Activated T-helper 1 cell treated with Interleukin-2 at 50 U/mL for 16 hours (primary cell): Measurements from ENCODE around the gene DUS1L.

Experiments
- DNase-seq: peaks from one replicate; pipeline ENCODE4 v3.0.0-alpha.2; 2020; ENCODE audit warnings: low read depth

Gene DUS1L

DNA sequence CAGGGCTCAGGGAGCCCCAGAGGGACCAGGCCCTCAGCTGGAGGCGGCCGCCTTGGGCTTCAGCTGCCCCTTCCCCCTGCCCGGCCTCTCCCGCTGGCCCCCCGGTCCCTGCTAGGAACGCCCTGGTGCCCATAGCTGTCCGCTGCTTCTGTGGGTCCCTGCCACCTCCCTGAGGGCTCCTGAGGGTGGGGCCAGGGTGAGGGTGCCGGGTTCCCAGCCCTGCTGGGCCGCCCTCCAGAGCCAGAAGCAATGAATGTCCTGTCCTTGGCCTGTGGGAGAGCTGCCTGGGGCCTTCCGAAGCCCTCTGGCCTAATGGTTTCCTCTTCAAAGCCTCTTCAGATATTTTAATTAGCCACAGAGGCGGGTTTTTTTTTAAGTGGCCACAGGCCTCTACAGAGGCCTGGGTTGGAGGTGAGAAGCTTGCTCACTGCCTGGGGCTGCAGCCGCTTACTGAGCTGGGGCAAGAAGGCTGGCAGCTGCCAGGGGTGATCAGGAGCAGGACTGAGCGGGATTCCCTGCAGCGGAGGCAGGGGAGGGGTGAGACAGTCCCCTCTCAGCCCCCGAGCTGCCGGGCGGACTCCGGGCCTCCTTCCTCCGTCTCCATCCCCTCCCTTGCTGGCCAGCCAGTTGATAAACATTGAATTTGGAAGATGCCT lies 52.8 kb downstream of the DUS1L start:
- DNase-seq: no peak

DNA sequence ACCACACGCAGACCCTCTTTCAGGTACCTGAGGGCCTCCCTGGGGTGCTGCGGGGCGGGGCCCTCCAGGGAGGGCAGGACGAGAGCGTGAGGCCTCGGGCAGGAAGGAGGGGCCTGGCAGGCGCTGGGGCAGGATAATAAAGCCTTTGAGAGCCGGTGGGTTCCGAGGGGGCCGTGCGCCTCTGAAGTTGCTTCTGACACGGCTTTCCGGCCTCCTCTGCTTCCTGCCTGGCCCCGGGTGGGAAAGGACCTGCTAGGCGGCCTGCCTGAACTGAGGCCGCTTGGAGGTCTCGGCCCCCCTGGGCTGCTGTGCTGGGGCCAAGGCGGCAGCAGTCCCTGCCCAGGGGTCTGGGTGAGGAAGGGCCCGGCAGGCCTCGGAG lies 53.4 kb downstream of the DUS1L start:
- no peak for DNase-seq

DNA sequence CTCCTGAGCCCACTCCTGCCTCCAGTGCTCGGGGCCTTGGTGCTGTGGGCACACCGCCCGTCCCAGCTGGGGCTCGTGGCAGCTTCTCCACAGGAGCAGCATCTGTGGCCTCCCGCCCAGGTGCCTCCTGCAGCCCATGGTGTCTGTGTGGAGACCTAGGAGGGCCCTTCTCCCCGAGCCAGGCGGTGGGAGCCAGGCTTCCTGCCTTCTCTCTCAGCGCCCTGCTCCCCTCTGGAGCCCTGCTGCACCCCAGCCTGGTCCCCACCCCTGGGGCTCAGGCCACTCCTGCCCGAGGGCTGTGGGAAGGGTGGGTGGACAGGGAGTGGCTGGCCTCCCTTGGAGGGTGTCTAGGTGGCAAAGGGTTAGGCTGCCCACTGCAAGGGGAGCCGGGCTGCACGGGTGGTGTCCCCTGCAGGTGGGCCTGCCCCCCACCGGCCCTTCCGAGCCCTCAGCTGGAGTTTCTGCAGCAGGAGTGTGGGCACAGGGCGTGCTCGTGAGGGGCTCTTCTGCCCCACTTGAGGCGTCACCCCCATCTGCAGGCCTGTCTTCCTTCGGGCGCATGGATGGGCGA lies 53.9 kb downstream of the DUS1L start:
- no peak for DNase-seq

DNA sequence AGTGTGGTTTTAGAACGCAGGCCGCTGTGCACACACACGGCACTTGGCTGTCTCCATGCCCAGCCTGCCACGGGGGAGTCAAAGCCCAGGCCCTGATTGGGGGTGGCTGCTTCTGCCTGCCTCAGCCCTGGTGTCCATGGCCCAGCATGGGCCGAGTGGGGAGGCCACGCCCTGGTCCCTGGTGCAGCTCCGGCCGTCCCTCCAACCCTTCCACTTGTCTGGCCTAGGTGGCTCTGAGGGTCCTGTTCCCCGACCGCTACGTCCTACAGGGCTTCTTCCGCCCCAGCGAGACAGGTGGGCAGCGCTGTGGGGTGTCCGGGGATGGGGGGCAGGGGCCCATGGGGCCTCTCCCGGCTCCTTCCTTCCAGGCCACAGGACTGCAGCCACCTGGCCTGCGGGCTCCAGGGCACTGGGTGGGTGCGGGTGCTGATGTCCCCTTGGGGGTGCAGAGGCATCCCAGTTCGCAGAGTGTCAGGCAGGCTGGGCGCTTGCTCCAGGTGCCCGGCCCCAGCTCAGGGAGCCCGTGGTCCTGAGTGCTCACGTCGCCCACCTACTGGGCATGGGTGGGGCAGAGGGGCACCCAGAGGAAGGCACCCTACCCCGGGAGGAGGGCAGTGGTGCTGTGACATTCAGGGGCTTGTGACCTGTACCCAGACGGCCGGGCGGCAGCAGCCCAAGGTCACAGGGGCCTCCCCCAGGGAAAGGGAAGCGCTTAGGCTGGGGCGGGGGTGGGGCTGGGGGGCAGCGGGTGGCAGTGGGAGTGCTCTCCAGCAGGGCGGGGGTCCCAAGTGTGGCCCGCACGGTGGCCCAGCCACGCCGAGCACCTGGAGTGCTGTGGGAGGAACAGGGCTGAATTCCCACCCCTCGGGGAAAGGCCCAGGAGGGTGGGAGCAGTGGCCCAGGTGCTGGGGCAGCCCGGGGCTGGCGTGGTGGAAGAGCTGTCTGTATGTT lies 54.8 kb downstream of the DUS1L start:
- DNase-seq: no peak

DNA sequence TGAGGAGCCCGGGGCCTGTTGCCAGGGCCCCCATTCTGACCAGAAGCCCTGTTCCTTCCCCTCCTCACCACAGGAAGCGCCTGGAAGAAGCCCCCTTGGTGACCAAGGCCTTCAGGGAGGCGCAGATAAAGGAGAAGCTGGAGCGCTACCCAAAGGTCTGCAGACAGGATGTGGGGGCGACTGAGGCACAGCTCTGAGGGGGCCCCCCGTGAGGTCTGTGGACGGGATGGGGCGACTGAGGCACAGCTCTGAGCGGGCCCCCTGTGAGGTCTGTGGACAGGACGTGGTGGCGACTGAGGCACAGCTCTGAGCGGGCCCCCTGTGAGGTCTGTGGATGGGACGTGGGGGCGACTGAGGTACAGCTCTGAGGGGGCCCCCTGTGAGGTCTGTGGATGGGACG lies 56.2 kb downstream of the DUS1L start:
- no peak for DNase-seq

DNA sequence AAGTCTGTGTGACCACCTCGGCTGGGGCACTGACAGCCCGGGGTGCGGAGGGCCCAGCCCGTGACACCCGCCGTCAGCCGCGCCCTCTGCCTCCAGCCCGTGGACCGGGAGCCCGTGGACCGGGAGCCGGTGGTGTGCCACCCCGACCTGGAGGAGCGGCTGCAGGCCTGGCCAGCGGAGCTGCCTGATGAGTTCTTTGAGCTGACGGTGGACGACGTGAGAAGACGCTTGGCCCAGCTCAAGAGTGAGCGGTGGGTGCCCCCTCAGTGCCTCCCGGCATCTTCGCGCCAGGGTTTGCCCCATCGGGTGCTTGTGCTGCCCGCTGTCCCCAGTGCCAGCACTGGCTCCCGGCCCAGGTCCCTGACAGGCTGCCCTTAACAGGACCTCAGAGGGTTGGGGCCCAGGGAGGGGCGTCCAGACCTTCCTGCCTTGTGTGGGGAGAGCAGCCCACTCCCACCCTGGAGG lies 56.6 kb downstream of the DUS1L start:
- DNase-seq: no peak

DNA sequence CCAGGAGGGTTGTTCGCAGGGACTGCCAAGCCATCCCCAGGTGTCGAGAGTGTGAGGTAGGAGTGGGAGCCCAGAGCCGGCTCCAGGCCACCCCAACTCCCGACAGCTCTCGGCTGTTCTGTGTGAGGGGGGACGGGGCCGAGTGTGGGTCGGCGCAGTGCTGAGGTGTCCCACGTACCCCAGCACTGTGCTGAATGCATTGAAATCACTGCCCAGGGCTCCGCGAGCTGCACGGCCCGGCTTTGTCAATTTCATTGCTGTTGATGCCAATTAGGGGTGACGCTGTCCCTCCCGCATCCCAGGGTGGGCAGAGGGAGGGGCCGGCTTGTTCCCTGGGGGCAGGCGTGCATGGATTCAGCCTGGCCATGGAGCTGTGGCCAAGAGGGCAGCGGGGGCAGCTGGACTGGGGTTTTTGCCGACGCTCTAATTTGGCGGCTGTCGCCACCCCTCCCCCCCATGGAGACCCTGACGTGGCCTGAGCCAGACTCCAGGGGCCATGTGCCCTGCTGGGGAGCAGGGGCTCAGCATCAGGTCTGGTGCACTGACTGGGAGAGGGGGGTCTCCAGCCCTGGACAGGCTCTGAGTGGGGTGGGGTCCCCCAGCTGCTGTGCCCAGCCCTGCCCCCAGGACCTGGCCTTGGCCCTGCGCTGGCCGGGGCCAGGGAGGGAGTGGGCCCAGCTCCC lies 57.2 kb downstream of the DUS1L start:
- DNase-seq: no peak
